Peyer's patch (tissue), 4 donors: ENCODE measurements around the gene DIS3L2. TPM values are rescaled to one million over a fixed set of nuclear protein-coding genes. Genes with fewer than 3 reads are reported as not detected.
"Not testable (repeated sequence)": the region's sequence is repeated elsewhere in the genome, so short reads cannot be mapped to it uniquely, and the experiment has no call there.

Source experiments
- DNase-seq, 3 donors: peaks; one replicate each; pipeline ENCODE4 v3.0.0-alpha.2; 2017 to 2019
- H3K27ac ChIP-seq, 4 donors: fragments of 200-600 bp; sonication (generic); one replicate each; pipeline ENCODE4 v1.5.1; 2016 to 2019
- H3K27me3 ChIP-seq, 2 donors: fragments of 200-600 bp; sonication (generic); one replicate each; pipeline ENCODE4 v1.5.1; 2019
- H3K36me3 ChIP-seq, 3 donors: fragments of 200-600 bp; sonication (generic); one replicate each; pipeline ENCODE4 v1.5.1; 2016 to 2019
- H3K4me1 ChIP-seq, 4 donors: fragments of 200-600 bp; sonication (generic); one replicate each; pipeline ENCODE4 v1.5.1; 2016 to 2019
- H3K4me3 ChIP-seq, 4 donors: fragments of 200-600 bp; sonication (generic); 1 replicate in 3 of 4; 2 replicates in 1 of 4; pipeline ENCODE4 v1.5.1; 2016 to 2019; ENCODE audit warnings: mild to moderate bottlenecking in 1 of 4
- H3K9me3 ChIP-seq, 4 donors: fragments of 200-600 bp; sonication (generic); one replicate each; pipeline ENCODE4 v1.5.1; 2016 to 2019; ENCODE audit warnings: mild to moderate bottlenecking in 1 of 4
- POLR2A ChIP-seq, 2 donors: fragments of 450-650 bp; IDR thresholded peaks; one replicate each; pipeline ENCODE4 v1.5.1; 2017; ENCODE audit warnings: antibody characterized with exemption in 2 of 2, mild to moderate bottlenecking in 2 of 2, moderate library complexity in 2 of 2
- total RNA-seq, 4 donors: library from RNA; depleted of rRNA; stranded (reverse); fragments of >200 nt; gene quantifications; one replicate each; pipeline ENCODE4 v1.1.0, GENCODE V29; 2016
- TF ChIP-seq, protein P1 (sequence below), 6 experiments: fragments of 450-650 bp in 4 of 6; fragments of 200-600 bp in 2 of 6; sonication (generic) in 1 of 6; IDR thresholded peaks; one replicate each; pipeline ENCODE4 v1.5.1; 2017 to 2019; ENCODE audit warnings: antibody characterized with exemption in 6 of 6, mild to moderate bottlenecking in 3 of 6, moderate library complexity in 1 of 6

DIS3L2 gene
- total RNA-seq, 4 donors from 2014 or later: 26.4 to 147 (median 58.3) TPM

GRCh38 chr2:232353096-232353495 lies 391.6 kb downstream of the DIS3L2 start:
- H3K9me3 ChIP-seq: peaks cover 0 to 6% (median 0%) of the 10 kb centered on the region in 4 donors
- no peak for DNase-seq
- TF ChIP-seq, protein P1, sequence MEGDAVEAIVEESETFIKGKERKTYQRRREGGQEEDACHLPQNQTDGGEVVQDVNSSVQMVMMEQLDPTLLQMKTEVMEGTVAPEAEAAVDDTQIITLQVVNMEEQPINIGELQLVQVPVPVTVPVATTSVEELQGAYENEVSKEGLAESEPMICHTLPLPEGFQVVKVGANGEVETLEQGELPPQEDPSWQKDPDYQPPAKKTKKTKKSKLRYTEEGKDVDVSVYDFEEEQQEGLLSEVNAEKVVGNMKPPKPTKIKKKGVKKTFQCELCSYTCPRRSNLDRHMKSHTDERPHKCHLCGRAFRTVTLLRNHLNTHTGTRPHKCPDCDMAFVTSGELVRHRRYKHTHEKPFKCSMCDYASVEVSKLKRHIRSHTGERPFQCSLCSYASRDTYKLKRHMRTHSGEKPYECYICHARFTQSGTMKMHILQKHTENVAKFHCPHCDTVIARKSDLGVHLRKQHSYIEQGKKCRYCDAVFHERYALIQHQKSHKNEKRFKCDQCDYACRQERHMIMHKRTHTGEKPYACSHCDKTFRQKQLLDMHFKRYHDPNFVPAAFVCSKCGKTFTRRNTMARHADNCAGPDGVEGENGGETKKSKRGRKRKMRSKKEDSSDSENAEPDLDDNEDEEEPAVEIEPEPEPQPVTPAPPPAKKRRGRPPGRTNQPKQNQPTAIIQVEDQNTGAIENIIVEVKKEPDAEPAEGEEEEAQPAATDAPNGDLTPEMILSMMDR (IDR thresholded peaks at IDR 0.05): no peak
- no peak for TF ChIP-seq POLR2A (IDR thresholded peaks at IDR 0.05)
- H3K4me3 ChIP-seq: no peak overlapping the region
- no peak overlapping the region for H3K27ac ChIP-seq
- H3K36me3 ChIP-seq: no peaks in the 10 kb centered on the region
- H3K4me1 ChIP-seq: peaks cover 0 to 20% (median 8%) of the 10 kb centered on the region in 4 donors
- peaks cover 0 to 22% of the 10 kb centered on the region in 2 donors for H3K27me3 ChIP-seq

GRCh38 chr2:232353660-232354059 lies 392.1 kb downstream of the DIS3L2 start:
- DNase-seq: no peak
- H3K27ac ChIP-seq: no peak overlapping the region
- H3K4me1 ChIP-seq: peaks cover 0 to 19% (median 8%) of the 10 kb centered on the region in 4 donors
- H3K9me3 ChIP-seq: peaks cover 0 to 3% (median 0%) of the 10 kb centered on the region in 4 donors
- H3K4me3 ChIP-seq: no peak overlapping the region
- no peak for TF ChIP-seq POLR2A (IDR thresholded peaks at IDR 0.05)
- TF ChIP-seq, protein P1 (IDR thresholded peaks at IDR 0.05): no peak
- H3K27me3 ChIP-seq: peaks cover 0 to 22% of the 10 kb centered on the region in 2 donors
- no peaks in the 10 kb centered on the region for H3K36me3 ChIP-seq

DNA sequence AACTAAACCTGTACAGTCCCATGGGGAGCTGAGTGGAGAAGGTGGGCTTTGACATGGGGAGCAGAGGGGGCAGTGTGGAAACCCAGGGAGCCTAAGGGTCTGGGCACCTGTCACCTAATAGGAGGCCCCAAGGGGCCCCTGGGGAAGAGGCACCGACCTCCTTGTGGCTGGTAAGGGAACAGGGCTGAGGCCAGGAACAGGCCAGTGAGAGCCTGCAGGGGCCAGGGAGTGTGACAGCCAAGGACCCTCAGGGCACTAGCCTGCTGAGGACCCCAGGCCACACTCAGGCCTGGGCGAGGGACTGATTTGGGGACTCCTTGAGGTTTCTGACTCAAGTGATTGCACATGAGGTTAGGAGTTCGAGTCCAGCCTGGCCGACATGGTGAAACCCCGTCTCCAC lies 392.6 kb downstream of the DIS3L2 start:
- H3K9me3 ChIP-seq: no peaks in the 10 kb centered on the region
- no peaks in the 10 kb centered on the region for H3K36me3 ChIP-seq
- peaks cover 0 to 16% (median 7%) of the 10 kb centered on the region in 4 donors for H3K4me1 ChIP-seq
- no peak for DNase-seq
- no peak overlapping the region for H3K27ac ChIP-seq
- TF ChIP-seq, protein P1 (IDR thresholded peaks at IDR 0.05): no peak
- no peak for TF ChIP-seq POLR2A (IDR thresholded peaks at IDR 0.05)
- H3K4me3 ChIP-seq: no peak overlapping the region
- peaks cover 0 to 22% of the 10 kb centered on the region in 2 donors for H3K27me3 ChIP-seq

DNA sequence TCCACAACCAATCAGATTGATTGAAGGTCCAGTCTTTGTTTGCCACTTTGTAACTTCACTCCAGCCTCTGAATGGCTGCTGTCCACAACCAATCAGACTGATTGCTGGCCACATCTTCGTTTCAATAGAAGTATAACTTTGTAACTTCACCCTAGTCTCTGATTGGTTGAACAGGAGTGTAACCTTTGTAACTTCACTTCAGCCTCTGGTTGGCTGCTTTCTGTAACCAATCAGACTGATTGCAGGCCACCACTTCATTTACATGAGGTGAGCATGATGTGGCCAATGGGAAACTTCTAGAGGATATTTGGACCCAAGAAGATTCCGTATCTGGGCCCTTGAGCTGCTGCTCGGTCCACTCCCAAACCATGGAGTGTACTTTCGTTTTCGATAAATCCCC lies 400.1 kb downstream of the DIS3L2 start:
- no peak for DNase-seq
- Histone ChIP-seq H3K9me3 (no peaks in the 10 kb centered on the region), H3K4me3 (no peak overlapping the region), H3K27ac (no peak overlapping the region), H3K36me3 (no peaks in the 10 kb centered on the region), H3K27me3 (no peaks in the 10 kb centered on the region), H3K4me1 (no peaks in the 10 kb centered on the region)
- no peak for TF ChIP-seq POLR2A (IDR thresholded peaks at IDR 0.05)
- TF ChIP-seq, protein P1 (IDR thresholded peaks at IDR 0.05): no peak

DNA sequence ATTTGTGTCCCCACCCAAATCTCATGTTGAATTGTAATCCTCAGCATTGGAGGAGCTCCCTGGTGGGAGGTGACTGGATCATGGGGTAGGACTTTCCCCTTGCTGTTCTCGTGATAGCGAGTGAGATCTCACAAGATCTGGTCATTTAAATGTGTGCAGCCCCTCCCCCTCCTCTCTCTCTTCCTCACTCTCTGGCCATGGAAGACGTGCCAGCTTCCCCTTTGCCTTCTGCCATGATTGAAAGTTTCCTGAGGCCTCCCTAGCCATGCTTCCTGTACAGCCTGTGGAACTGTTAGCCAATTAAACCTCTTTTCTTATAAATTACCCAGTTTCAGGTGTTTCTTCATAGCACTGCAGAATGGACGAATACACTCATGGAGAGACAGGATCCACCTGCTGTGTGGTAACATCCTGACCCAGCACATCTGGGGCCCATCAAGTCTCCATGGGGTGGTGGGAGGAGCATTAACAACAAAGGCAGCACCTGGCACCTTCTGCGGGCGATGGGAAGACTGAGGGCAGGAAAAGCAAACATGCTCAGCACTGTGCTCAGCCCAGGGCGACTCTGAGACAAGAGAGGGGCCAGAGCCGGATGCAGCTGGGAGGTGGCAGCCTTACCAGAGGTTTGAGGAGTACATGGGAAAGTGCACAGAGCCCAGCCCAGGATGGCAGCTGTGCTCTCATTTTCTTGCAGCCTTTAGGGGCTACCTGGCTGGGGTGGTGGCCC lies 400.8 kb downstream of the DIS3L2 start:
- Histone ChIP-seq H3K4me3 (no peak overlapping the region), H3K36me3 (no peaks in the 10 kb centered on the region), H3K27me3 (no peaks in the 10 kb centered on the region), H3K27ac (no peak overlapping the region), H3K4me1 (no peaks in the 10 kb centered on the region), H3K9me3 (no peaks in the 10 kb centered on the region)
- TF ChIP-seq, protein P1 (IDR thresholded peaks at IDR 0.05): no peak
- TF ChIP-seq POLR2A (IDR thresholded peaks at IDR 0.05): no peak
- DNase-seq: no peak

- H3K4me3 ChIP-seq: peak overlapping the region in 1 of 4 donors; percentile 15
- H3K9me3 ChIP-seq, H3K27ac ChIP-seq, H3K36me3 ChIP-seq, DNase-seq, H3K27me3 ChIP-seq, H3K4me1 ChIP-seq: not testable (repeated sequence)
Observed at GRCh38 chr2:232363064-232363783, 401.7 kb downstream of the DIS3L2 start.
